HepG2 (cell line): ENCODE measurements around the gene XPNPEP3.

Source experiments
- CREB1 ChIP-seq, 2 experiments: fragments of 450-650 bp in 1 of 2; IDR thresholded peaks; 2 replicates each; pipeline ENCODE4 v1.6.1; 2016 to 2017; ENCODE audit warnings: control low read depth in 1 of 2, mild to moderate bottlenecking in 1 of 2, missing compliant biosample characterization in 1 of 2, missing genetic modification characterization in 1 of 2
- YY1 ChIP-seq: IDR thresholded peaks from 2 replicates; pipeline ENCODE4 v1.6.1; 2011; ENCODE audit warnings: low read length, low read depth, moderate library complexity, mild to moderate bottlenecking; ENCODE audit not compliant: insufficient read depth, insufficient replicate concordance

GRCh38 chr22:40876907-40877306 lies 20.0 kb downstream of the XPNPEP3 start:
- TF ChIP-seq YY1 (no peak), CREB1 (IDR thresholded peaks at IDR 0.05) (no peak), CREB1 (CRISPR knock-in tag; IDR thresholded peaks at IDR 0.05) (no peak)
